OCI-LY3 (cell line): ENCODE results near the gene RBM12.
A peak's percentile ranks its signal among the peaks of the same experiment; 100 is the strongest.

ENCODE experiments used
- H2AFZ ChIP-seq: fragments of 200-600, 300-600 bp; shearing (Covaris generic); 2 replicates; pipeline ENCODE4 v1.6.0; 2014; ENCODE audit warnings: antibody characterized with exemption, low read depth, low read length
- H3K27ac ChIP-seq: fragments of 200-600, 300-600 bp; sonication (generic); 2 replicates; pipeline ENCODE4 v1.5.1; 2014; ENCODE audit warnings: mild to moderate bottlenecking, low read length, moderate library complexity, mixed read lengths
- H3K27me3 ChIP-seq: fragments of 200-600, 300-600 bp; sonication (generic); 2 replicates; pipeline ENCODE4 v1.6.1; 2014; ENCODE audit warnings: low read depth, low read length, mixed read lengths
- H3K36me3 ChIP-seq: fragments of 200-600, 300-600 bp; sonication (generic); replicated peaks from 2 replicates; pipeline ENCODE3; 2014; ENCODE audit warnings: low read depth, low read length, mixed read lengths
- H3K4me1 ChIP-seq: fragments of 300-600, 200-600 bp; sonication (generic); 2 replicates; pipeline ENCODE4 v1.6.1; 2014; ENCODE audit warnings: low read length, mixed read lengths
- H3K4me2 ChIP-seq: fragments of 200-600, 300-600 bp; sonication (generic); 2 replicates; pipeline ENCODE4 v1.6.1; 2014; ENCODE audit warnings: low read length, mixed read lengths
- H3K4me3 ChIP-seq: fragments of 300-600, 200-600 bp; sonication (generic); 2 replicates; pipeline ENCODE4 v1.5.1; 2014; ENCODE audit warnings: antibody characterized with exemption, mild to moderate bottlenecking, low read length, moderate library complexity
- H3K79me2 ChIP-seq: fragments of 300-600, 200-600 bp; shearing (Covaris generic); 2 replicates; pipeline ENCODE4 v1.6.1; 2014; ENCODE audit warnings: mild to moderate bottlenecking, low read length, mixed read lengths
- H3K9ac ChIP-seq: fragments of 300-600, 200-600 bp; shearing (Covaris generic); 2 replicates; pipeline ENCODE4 v1.6.0; 2014; ENCODE audit warnings: mild to moderate bottlenecking, low read length, moderate library complexity
- H3K9me3 ChIP-seq: fragments of 200-600, 300-600 bp; shearing (Covaris generic); 2 replicates; pipeline ENCODE4 v1.6.1; 2014; ENCODE audit warnings: low read length, mixed read lengths; ENCODE audit not compliant: insufficient read depth
- H4K20me1 ChIP-seq: fragments of 200-600, 300-600 bp; sonication (generic); 2 replicates; pipeline ENCODE4 v1.6.1; 2016; ENCODE audit warnings: low read length, mixed read lengths; ENCODE audit not compliant: insufficient read depth
- EZH2phosphoT487 ChIP-seq: fragments of 200-600 bp; shearing (Covaris generic); IDR thresholded peaks from 2 replicates; pipeline ENCODE4 v1.6.1; 2018; ENCODE audit warnings: antibody characterized with exemption, mixed run types, low read depth
- TF ChIP-seq, protein P1 (sequence below): fragments of 200-600, 300-600 bp; sonication (generic); IDR thresholded peaks from 2 replicates; pipeline ENCODE4 v1.5.1; 2014; ENCODE audit warnings: antibody characterized with exemption, low read length, low read depth

RBM12 gene

DNA sequence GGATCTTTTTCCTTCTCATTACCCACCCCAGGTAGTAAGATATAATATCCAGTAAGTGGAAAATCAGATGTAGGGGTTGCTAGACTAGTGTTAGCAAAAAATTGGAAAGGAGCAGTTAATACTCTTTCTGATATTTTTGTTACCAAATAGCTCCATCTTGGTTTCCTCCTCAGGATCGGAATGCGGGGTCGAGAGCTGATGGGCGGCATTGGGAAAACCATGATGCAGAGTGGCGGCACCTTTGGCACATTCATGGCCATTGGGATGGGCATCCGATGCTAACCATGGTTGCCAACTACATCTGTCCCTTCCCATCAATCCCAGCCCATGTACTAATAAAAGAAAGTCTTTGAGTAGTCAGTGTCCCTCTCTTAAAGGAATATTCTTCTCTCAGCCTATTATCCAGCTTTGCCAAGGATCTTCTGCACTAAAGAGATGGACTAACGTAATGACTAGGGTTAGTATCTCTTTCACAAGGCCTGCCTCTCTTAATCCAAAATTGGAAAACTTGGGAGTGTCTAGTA, 36.0 kb upstream of the RBM12 start:
- H3K27me3 ChIP-seq, result no peaks in the 10 kb centered on the region
- H3K36me3 ChIP-seq, result peaks cover 35% of the 10 kb centered on the region
- H3K9ac ChIP-seq, result peak overlapping the region; percentile 82; the same call in 1 of the 2 replicates
- H3K79me2 ChIP-seq, result peaks cover 50% of the 10 kb centered on the region
- peaks cover 23% of the 10 kb centered on the region for H4K20me1 ChIP-seq
- 0 out of 2 replicates have a peak overlapping the region, but pooled peaks have one; percentile 64 for H3K27ac ChIP-seq
- H3K4me3 ChIP-seq, result peak overlapping the region; percentile 80
- TF ChIP-seq EZH2phosphoT487, result no peak
- H3K4me2 ChIP-seq, result peak overlapping the region; percentile 72
- no peaks in the 10 kb centered on the region for H3K9me3 ChIP-seq
- peaks cover 19% of the 10 kb centered on the region for H3K4me1 ChIP-seq
- H2AFZ ChIP-seq, result no peak overlapping the region

DNA sequence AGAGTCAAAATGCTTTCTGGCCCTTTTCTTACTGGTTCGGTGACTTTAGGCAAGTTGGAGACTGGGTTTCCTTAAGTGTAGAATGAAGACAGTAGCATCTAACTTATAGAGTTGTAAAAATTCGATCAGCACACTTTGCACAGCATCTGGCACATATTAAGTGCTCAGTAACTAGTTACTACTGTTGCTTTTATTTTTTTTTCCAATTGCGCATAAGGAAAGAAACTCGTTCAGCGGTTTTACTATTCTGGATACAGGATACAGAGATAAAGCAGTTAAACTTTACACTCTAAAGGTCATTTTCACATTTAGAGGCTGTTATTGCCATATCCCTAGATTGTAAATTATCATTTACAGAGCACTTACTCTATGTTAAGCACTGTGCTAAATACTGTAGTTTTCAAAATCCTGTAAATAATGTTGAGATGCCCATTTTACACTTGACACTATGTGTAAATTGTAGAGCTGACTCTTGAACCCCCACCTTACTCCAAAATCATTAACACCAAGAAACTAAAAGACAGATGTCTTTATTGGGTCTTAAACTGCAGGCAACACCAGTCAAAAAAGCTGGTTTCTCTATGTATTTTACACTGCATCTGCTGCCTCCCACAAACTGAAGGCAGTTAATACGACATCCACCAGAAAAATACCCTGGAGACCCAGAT, 35.4 kb upstream of the RBM12 start:
- H2AFZ ChIP-seq, result no peak overlapping the region
- peaks cover 19% of the 10 kb centered on the region for H3K4me1 ChIP-seq
- peaks cover 20% of the 10 kb centered on the region for H4K20me1 ChIP-seq
- H3K9ac ChIP-seq, result peak overlapping the region; percentile 82
- peaks cover 47% of the 10 kb centered on the region for H3K79me2 ChIP-seq
- peaks cover 34% of the 10 kb centered on the region for H3K36me3 ChIP-seq
- H3K27ac ChIP-seq, result peak overlapping the region; percentile 64
- H3K27me3 ChIP-seq, result no peaks in the 10 kb centered on the region
- H3K9me3 ChIP-seq, result no peaks in the 10 kb centered on the region
- TF ChIP-seq EZH2phosphoT487, result no peak
- TF ChIP-seq, protein P1, sequence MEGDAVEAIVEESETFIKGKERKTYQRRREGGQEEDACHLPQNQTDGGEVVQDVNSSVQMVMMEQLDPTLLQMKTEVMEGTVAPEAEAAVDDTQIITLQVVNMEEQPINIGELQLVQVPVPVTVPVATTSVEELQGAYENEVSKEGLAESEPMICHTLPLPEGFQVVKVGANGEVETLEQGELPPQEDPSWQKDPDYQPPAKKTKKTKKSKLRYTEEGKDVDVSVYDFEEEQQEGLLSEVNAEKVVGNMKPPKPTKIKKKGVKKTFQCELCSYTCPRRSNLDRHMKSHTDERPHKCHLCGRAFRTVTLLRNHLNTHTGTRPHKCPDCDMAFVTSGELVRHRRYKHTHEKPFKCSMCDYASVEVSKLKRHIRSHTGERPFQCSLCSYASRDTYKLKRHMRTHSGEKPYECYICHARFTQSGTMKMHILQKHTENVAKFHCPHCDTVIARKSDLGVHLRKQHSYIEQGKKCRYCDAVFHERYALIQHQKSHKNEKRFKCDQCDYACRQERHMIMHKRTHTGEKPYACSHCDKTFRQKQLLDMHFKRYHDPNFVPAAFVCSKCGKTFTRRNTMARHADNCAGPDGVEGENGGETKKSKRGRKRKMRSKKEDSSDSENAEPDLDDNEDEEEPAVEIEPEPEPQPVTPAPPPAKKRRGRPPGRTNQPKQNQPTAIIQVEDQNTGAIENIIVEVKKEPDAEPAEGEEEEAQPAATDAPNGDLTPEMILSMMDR, result no peak
- H3K4me2 ChIP-seq, result peak overlapping the region; percentile 72
- H3K4me3 ChIP-seq, result peak overlapping the region; percentile 80

DNA sequence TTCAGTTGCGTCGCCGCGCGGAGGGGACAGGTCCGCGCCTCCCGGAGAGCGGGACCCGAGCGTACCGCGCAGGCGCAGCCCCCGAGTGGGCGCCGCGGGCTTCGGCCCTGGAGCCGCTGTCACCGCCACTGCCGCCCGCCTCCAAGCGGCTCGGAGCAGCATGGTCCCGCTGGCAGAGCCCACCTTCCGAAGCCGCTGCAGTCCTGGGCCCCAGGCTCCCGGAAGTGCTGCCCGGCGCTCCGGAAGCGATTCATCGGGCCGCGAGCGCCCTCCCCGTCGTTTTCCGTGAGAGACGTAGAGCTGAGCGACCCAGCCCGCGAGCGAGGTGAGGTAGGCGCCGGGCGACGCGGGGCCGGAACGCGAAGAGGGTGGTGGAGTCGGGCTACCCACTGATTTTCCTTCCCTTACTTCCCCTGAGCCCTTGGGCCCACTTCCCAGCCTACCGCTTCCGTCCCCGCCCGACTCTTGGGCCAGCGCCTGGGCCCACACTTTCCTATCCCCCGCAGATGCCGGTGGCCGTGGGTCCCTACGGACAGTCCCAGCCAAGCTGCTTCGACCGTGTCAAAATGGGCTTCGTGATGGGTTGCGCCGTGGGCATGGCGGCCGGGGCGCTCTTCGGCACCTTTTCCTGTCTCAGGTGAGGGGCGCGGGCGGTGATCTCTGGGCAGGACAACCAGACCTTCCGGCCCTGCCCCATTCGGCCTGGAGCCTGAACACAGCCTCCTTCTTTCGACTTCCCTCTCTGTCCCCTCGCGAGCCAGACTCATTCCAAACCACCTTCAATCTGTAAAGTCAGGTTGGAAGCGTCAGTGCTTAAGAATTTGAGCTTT, 34.6 kb upstream of the RBM12 start, which contains the start of the genes NFS1 and ROMO1:
Gene NFS1, minus strand, starts transcription at position 226 of the 830 bp plus-strand sequence. Its CDS starts 64 bp downstream, at position 162.
Gene ROMO1, plus strand, starts transcription at position 279 of the 830 bp plus-strand sequence. Its CDS starts 228 bp downstream, at position 507.
- H3K36me3 ChIP-seq, result peaks cover 29% of the 10 kb centered on the region
- H3K27me3 ChIP-seq, result no peaks in the 10 kb centered on the region
- H3K79me2 ChIP-seq, result peaks cover 40% of the 10 kb centered on the region

More for the DNA sequence above, 34.6 kb upstream of the RBM12 start, which contains the start of the genes NFS1 and ROMO1:
- H3K9me3 ChIP-seq, result no peaks in the 10 kb centered on the region
- TF ChIP-seq, protein P1, result peak; percentile 31
- no peak for TF ChIP-seq EZH2phosphoT487
- peaks cover 13% of the 10 kb centered on the region for H4K20me1 ChIP-seq
- H3K4me1 ChIP-seq, result peaks cover 19% of the 10 kb centered on the region
- H3K4me3 ChIP-seq, result peak within 1 kb of the TSS; percentile 80
- peak within 1 kb of the TSS; percentile 82 for H3K9ac ChIP-seq
- H3K27ac ChIP-seq, result peak within 1 kb of the TSS; percentile 64
- peak within 1 kb of the TSS; percentile 73 for H2AFZ ChIP-seq
- H3K4me2 ChIP-seq, result peak within 1 kb of the TSS; percentile 72
